GM18870 (cell line): ENCODE results near the gene FGGY.
"Not testable (repeated sequence)": the region's sequence is repeated elsewhere in the genome, so short reads cannot be mapped to it uniquely, and the experiment has no call there.

Experiments
- ATAC-seq: cut with Tn5 transposase; IDR thresholded peaks from one replicate; pipeline ENCODE4 v1.9.1; 2021; ENCODE audit warnings: moderate library complexity; ENCODE audit not compliant: unreplicated experiment

FGGY gene

DNA sequence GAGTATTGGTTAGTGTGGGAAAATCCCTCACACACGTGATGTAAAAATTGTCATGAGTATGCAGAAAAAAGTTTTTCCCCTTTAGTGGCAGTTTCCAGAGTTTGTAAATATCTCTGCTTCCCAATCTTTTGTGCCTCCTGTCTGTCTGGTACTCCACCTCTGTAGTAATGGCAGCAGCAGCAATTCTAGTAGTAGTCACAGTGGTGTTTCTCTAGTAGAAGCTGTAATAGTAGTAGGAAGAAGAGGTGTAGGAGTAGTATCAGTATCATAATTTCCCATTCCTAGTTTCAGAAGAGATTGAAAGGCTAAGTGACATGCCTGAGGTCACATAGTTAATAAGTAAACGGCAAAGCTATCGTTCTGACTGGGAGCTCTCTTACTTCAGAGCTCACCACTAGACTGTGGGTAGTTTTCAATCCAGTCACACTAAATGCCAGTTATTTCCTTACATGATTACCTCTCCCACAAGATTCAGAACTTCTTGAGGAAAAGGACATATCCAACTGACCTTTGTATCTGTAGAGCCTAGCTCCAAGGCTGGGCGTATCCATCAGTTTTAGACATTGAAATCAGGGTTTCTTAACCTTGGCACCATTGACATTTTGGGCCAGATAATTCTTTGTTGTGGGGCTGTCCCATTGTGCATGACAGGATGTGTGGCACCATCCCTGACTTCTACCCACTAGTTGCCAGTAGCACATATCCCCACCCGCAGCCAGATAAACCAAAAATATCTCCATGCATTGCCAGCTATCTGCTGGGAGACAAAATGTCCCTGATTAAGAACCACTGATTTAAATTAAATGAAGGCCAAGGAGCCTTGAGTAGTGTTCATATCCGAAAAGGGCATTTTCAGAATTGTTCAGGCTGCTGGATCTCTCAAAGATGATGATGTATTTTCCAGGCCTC is 135.9 kb downstream of the FGGY start:
- peak; percentile 99 for ATAC-seq

DNA sequence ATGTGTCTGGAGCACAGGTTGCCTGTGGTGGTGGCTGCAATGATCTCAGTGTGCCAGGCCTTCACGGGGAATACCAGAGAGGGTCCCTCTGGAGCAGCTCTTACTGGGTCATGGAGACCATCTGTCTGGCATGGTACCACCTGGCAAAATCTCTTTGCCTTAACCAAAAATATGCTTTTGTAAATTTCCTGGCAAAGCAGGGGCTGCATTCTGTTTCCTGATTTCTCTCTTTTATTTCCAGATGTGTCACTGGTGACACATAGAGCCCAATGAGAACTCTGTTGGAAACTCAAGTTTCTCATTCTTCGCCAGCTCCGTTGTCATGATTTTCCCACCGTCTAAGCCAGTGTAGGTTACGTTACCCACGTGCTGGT is 136.5 kb downstream of the FGGY start:
- no peak for ATAC-seq

DNA sequence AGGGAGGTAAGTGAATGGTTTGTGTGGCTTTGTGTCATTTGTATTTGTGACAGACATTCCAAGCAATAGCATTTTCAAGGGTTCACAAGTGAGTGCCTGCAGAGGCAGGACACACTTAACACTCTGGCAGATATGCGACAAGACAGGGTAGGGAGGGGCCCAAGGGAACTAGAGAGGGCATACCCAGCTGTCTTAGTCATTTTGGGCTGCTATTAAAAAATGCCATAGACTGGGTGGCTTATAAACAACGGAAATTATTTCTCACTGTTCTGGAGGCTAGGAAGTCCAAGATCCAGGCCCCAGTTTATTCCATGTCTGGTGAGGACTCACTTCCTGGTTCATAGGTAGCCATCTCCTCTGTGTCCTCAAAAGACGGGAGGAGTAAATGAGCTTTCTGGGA is 137.4 kb downstream of the FGGY start:
- ATAC-seq: no peak

DNA sequence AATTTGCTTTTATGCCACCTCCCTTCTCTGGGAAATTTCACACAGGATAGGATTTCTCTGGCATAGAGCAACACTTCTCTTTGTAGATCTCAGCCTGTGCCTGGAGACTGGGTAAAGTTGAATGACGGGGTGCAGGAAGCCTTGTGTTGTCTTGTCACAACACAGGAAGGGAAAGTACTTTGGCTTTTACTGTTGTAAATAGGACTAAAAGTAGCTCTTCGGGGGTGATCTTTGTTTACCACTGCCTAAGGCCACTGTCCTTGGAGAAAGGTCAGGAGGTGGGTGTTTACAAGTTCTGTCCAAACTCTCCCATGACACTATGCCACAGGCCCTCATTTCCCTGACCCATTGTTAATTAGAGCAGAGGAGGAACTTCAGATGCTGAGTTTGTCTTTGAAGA is 139.7 kb downstream of the FGGY start:
- ATAC-seq: no peak

DNA sequence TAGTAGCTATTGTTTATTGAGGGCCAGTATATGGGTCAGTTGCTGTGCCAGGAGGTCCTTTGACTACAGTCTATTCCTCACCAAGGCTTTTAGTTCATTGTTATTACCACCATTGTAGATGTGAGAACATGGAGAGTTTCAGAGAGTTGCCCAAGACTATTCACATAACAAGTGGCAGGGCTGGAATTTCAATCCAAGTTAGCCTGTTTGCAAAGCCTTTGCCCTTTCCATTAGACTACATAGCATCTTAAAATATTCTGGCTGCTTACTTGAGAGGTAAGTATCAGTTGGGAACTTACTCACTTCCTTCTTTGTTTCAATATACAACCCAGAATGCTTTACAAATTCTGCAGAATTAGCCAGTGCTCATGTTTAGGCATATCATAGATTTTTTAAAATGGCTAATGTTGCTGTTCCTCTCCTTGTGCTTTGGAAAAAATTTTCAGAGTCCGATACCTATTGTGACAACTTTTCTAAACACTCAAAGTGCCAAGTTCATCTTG is 141.2 kb downstream of the FGGY start:
- ATAC-seq: no peak

DNA sequence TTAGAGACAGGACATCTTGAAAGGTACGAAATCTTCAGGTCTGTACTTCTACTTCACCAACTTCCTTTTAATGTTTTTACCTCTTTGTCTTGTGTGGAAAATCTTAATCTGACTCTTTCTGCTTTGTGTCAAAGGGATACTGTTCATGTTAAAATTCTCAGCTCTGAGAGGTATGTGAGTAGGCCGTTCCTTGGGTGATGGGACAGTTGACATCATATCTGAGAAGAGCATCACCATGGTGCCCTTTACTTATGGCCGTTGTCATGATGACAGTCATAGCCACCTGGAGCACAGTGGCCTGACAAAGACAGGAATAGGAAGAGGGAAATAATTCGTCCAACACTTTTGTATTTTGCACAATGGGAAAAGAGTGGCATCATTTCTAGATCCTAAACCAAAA is 145.6 kb downstream of the FGGY start:
- ATAC-seq: no peak

DNA sequence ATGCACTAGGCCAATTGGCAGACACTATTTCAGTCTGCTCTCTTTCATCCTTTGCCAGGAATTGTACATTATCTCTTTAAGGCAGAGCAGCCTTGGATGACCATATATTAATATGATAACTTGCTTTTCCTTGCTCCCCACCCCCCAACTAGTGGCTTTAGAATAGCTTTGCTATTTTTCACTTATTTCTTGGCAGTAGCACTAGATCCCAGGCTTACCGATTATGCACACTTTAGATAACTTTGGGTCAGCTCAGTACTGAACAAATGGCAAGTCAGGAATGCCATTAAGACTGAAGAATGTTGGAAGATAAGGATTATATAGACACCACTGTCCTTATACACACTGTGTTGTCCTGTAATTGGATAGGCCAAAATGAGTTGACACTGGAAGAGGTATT is 146.4 kb downstream of the FGGY start:
- ATAC-seq: no peak

DNA sequence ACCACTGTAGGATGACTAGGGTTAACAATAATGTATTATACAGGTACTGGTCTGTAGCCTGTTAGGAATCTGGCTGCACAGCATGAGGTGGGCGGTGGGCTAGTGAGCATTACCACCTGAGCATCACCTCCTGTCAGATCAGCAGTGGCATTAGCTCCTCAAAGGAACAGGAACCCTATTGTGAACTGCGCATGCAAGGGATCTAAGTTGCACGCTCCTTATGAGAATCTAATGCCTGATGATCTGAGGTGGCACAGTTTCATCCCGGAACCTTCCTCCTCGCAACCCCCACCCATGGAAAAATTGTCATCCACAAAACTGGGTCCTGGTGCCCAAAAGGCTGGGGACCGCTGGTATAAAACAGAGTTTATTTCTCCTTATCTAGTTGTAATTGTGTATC is 147.6 kb downstream of the FGGY start:
- no peak for ATAC-seq

DNA sequence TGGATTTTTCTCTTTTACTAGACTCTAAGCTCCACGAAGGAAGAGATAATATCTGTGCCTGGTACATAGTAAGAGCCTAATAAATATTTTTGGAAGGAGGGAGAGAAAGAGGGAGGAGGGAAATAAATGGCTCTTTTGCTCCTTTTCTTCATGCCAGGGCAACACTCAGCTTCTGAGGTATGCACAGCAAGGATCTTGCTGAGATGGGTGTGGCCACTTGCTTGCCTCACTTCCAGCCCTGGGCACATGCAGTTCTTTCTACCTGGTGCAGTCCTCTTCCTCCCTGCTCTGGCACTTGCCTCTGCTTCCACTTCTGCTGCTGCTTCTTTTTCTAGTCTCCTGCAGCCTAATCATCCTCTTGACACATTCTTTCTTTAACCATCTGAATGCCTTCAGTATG is 148.1 kb downstream of the FGGY start:
- no peak for ATAC-seq

DNA sequence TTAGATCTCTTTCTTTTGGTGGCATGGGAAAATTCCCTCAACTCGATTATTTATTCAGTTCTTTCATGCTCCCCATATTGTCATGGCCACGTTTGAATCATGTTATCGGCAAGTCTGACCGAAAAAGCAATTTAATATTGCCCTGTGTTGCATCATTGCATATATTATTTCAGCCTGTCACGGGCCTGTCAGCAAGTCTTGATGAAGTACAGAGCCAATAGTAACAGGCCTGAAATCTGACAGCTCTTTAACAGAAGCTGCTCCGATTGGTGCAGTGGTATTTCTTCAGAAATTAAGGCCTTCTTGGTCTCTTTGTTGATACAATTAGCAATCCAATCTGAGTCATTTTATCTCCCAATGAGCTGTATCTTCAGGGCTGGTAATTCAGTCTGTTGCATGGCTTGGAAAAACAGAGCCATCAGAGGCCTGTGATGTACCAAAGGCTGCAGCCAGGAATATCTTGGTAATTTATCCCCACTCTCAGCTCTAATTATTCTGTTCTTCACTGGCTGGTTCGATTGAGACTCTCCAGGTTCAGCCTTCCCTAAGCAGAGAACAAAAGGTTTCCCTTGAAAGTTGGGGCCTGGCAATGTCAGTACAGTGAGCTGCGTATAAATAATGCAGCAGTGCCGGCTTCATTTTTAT is 149.5 kb downstream of the FGGY start:
- ATAC-seq: no peak

DNA sequence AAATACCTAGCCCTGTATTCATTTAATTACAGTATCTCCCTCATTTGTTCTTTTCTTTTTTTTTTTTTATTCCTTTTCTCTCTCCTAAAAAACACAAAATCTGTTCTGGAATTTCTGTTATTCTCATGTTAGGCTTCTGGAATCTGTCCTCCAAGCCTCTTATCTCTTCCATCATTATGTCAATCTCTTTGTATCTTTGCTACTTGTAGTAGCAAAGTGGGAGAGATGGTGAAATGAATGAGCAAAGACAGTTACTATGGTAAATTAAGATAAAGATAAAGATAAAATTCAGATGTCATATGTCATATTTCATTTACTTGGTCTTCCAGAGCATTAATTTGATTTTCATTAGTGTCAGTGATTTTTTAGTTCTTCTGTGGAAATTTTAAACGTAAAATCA is 155.1 kb downstream of the FGGY start:
- ATAC-seq: no peak

DNA sequence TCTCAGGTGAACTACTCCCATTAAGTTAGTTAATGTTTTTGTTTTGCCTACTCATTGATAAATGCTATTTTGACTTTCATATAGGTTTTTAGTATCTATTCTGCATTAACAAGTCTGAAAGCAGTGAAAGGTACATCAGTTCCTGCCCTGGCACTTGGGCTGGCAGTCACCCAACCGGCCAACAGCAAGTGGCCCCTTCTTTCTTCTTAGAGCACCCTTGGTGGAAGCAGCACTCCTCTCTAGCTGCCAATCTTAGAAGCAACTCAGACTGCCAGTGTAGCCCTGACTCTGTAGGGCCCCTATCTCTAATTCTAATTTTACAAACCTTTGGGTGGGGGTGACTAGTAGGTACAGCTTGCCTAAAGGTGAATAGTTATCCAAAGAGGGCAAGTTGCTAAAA is 155.7 kb downstream of the FGGY start:
- no peak for ATAC-seq

DNA sequence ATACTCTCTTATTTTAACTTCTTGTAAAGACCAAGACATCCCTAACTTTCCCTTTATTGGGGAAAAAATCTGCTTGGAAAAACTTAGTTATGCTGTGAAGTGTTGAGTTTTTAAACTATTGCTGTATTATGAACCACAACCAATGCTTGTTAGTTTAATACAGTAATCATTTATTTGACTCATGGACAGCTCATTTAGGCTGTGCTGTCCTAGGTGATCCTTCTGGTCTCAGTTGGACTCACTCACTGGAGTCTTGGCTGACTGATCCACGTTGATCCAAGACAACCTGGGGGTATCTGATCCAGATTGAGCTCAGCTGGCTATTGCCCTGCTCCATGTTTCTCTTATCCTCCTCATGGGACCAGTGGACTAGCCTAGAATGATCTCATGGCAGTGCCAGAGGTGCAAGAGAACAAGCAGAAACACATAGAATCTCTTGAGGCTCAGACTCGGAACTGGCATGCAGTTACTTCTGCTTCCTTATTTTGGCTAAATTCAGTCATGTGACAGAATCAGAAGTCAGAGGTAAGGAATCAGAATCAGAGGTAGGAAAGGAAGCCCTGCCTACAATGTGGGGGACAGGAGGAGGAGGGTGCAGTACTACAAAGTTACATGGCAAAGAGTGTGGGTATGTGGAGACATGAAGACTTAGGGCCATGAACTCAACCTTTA is 156.5 kb downstream of the FGGY start:
- ATAC-seq: no peak

DNA sequence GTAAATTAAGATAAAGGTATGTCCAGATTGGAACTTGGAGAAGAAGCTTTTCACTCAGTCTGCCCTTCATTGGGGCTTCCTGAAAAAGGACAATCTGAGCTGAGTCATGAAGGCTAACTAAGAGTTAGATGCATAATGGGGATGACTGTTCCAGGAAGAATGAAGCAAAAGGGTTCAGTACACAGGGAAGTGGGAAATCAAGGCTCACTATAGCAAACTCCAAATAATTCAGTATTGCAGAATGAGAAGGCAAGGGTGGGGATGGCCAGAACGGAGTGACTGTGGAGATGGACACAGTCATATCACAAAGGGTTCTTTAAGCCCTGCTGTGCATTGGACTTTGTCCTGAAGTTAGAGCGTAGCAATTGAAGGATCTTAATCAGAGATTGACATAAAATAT is 158.3 kb downstream of the FGGY start:
- ATAC-seq: no peak

DNA sequence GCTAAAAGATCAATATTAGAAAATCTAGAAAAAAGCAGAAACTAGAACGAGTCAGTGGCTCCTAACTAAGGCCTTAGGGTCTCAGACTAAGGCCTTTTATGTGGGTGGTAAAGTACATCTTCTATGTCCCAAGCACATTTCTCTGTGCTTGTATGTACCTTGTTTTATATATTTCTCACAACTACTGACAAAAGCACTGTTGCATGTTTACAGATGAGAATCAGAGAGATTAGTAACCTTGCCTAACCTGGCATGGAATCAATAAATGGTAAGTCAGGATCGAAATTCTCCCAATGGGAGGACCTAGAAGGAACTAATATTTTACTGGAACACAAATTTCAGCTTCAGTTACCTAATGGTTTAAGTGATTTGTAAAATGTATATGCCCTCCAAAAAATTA is 160.9 kb downstream of the FGGY start:
- no peak for ATAC-seq

DNA sequence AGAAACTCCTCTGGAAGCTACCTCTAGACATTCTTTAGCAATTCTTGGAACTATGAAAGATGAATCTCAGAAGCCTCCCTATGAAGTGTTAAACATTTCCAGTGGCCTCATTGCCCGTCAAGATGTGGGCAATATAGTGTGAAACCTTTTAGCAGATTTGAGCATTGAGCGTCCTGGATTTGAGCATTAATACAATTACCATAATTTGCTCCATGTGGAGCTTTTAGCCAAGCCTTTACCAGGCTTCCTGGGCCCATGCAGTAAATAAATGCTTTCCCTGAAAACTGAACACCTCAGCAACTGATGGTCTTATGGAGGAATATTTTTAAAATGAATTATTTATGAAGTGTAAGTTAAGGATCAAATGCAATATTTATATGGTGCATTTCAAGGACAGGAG is 162.0 kb downstream of the FGGY start:
- ATAC-seq: no peak

DNA sequence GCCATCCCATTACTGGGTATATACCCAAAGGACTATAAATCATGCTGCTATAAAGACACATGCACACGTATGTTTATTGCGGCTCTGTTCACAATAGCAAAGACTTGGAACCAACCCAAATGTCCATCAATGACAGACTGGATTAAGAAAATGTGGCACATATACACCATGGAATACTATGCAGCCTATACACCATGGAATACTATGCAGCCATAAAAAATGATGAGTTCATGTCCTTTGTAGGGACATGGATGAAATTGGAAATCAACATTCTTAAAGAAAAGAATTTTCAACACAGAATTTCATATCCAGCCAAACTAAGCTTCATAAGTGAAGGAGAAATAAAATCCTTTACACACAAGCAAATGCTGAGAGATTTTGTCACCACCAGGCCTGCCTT is 166.0 kb downstream of the FGGY start:
- not testable (repeated sequence) for ATAC-seq

DNA sequence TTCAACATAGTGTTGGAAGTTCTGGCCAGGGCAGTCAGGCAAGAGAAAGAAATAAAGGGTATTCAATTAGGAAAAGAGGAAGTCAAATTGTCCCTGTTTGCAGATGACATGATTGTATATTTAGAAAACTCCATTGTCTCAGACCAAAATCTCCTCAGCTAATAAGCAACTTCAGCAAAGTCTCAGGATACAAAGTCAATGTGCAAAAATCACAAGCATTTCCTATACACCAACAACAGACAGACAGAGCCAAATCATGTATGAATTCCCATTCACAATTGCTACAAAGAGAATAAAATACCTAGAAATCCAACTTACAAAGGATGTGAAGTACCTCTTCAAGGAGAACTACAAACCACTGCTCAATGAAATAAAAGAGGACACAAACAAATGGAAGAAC is 168.6 kb downstream of the FGGY start:
- ATAC-seq: not testable (repeated sequence)

DNA sequence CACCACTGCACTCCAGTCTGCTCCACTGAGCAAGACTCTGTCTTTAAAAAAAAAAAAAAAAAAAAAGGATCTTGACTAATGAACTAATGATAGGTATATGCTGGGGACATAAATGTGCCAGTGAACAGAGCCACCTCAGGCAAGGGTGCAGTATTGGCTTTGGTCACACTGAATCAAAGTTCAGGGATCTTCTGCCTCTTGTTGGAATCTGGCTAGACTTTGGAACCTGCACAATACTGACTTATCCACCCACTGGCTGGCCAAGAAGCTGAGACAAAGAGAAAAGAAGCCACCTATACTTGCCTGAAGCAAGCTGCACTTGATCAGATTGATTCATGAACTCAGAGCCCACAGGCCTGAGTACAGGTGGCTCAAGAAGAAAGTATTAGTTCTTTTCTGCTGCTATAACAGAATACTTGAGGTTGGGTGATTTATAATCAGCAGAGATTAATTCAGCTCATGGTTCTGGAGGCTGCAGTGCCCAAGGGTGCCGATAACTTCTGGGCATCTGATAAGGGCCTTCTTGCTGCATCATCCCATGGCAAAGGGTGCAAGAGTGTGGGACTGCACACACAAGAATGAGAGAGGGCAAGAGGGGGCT is 172.0 kb downstream of the FGGY start:
- no peak for ATAC-seq

DNA sequence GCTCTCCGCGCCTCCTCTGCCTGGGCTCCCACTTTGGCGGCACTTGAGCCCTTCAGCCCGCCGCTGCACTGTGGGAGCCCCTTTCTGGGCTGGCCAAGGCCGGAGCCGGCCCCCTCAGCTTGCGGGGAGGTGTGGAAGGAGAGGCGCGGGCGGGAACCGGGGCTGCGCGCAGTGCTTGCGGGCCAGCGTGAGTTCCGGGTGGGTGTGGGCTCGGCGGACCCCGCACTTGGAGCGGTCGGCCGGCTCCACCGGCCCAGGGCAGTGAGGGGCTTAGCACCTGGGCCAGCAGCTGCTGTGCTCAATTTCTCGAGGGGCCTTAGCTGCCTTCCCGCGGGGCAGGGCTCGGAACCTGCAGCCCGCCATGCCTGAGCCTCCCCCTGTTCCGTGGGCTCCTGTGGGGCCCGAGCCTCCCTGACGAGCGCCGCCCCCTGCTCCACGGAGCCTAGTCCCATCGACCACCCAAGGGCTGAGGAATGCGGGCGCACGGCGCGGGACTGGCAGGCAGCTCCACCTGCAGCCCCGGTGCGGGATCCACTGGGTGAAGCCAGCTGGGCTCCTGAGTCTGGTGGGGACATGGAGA is 175.2 kb downstream of the FGGY start:
- ATAC-seq: not testable (repeated sequence)

DNA sequence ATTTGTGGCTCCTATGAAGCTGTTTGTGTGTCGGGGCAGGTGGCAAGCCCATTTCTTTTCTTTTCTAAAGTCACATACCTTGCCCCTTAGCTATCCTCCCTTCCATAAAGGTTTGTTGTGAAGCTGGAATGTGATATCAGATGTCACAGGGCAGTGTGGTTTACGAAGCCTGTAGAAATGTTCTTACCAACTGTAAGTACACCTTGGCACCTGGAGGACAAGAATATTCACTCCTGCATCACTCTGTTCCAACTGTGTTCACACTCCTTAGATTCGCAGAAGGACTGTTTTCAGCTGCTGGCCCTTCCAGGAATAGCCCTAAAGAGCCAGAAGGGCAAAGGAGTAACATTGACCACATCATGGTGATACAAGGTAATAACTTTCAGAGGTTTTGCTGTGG is 176.9 kb downstream of the FGGY start:
- no peak for ATAC-seq
